GM06990 (cell line): ENCODE data around the gene SERPINF2.
"Not testable (repeated sequence)": the region's sequence is repeated elsewhere in the genome, so short reads cannot be mapped to it uniquely, and the experiment has no call there.

ENCODE experiments used
- DNase-seq: peaks from one replicate; pipeline ENCODE4 v3.0.0-alpha.2; 2011; ENCODE audit not compliant: insufficient read length; ENCODE audit errors: extremely low read depth
- H3K27me3 ChIP-seq: replicated peaks from 2 replicates; pipeline ENCODE4 v1.6.0; 2011; ENCODE audit warnings: low read length; ENCODE audit not compliant: control insufficient read depth, insufficient read depth
- H3K36me3 ChIP-seq: 2 replicates; pipeline ENCODE4 v1.5.1; 2011; ENCODE audit warnings: low read length; ENCODE audit not compliant: control insufficient read depth, insufficient read depth
- H3K4me3 ChIP-seq: replicated peaks from 2 replicates; pipeline ENCODE4 v1.5.1; 2011; ENCODE audit warnings: low read depth, mild to moderate bottlenecking, control low read depth, low read length
- CTCF ChIP-seq: IDR thresholded peaks from 2 replicates; pipeline ENCODE4 v1.5.1; 2011; ENCODE audit warnings: low read length, control low read depth, mild to moderate bottlenecking, inconsistent platforms; ENCODE audit not compliant: insufficient read depth, poor library complexity, severe bottlenecking

The SERPINF2 gene

DNA sequence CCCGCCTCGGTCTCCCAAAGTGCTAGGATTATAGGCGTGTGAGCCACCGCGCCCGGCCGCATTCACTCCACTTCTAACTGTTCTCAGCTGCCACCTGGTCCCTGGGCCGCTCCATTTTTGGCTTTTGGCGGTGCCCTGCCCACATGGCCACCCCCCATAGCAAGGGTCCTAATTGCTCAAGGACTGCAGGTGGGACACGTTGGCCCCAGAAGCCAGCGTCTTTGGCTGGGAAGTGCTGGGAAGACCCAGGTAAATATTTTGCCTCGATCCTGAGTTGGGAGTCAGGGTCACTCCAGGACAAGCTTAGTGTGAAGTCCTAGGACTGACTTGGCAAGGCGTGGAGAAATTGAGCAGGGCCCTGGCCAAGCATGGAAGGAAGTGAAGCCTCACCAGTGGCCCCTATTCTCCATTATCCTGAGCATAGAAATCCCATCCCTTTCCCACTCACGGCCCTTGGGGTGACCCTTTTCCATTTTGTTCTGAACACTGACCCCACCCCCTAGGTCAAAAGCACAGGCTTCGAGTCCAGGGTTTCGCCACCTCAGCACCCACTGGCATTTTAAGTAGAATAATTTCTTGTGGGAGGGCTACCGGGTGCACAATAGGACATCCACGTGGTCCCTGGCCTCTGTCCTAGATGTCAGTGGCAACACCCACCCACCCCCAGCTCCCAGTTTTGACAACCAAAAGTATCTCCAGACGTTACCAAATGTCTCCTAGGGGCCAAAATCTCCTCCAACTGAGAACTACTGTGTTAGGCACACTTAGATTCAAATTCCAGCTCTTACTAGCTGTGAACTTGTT, 24.1 kb upstream of the SERPINF2 start:
- no peak for TF ChIP-seq CTCF
- DNase-seq = no peak
- H3K4me3 ChIP-seq = peak overlapping the region; percentile 87

GRCh38 chr17:1720856-1721386, 21.8 kb upstream of the SERPINF2 start:
- TF ChIP-seq CTCF = peak; percentile 98
- no peak overlapping the region; the same call in 1 of the 2 replicates for H3K4me3 ChIP-seq
- no peak for DNase-seq

More for the DNA sequence above, 24.1 kb upstream of the SERPINF2 start:
- Histone ChIP-seq H3K36me3 (peaks cover 4% of the 10 kb centered on the region), H3K27me3 (no peaks in the 10 kb centered on the region)

GRCh38 chr17:1722022-1722421, 20.6 kb upstream of the SERPINF2 start:
- peak; percentile 77 for DNase-seq
- H3K27me3 ChIP-seq, H3K4me3 ChIP-seq, H3K36me3 ChIP-seq: not testable (repeated sequence)

More at GRCh38 chr17:1720856-1721386, 21.8 kb upstream of the SERPINF2 start:
- H3K36me3 ChIP-seq = no peaks in the 10 kb centered on the region
- no peaks in the 10 kb centered on the region for H3K27me3 ChIP-seq

DNA sequence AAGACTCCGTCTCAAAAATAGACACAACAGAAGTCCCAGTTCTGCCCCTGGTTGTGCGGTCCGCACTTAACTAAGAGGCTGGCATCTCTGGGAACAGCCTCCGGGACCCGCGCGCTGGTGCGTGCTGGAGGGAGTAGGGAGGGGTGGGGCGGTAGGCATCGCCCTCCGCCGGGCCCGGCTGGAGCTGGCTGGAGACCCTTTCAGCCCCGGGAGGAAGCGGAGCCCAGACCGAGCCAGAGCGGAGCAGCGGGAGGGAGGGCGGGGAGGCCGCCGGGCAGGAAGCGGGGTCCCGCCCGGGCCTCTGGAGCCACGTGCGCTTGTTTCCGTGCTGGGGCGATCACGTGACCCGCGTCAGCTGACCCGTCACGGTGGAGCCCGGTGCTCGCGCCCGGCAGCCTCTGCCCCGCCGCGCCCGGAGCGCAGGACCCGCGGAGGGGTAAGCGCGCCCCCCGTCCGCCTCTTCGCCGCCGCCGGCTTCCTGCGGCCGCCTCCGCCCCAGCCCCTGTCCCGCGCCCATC, 18.3 kb upstream of the SERPINF2 start, which contains the start of gene WDR81:
Gene WDR81, plus strand, starts transcription at position 354 of the 518 bp plus-strand sequence. CDS start 256 bp downstream, outside the sequence.
- peak; percentile 88 for DNase-seq
- H3K27me3 ChIP-seq = no peaks in the 10 kb centered on the region
- no peak for TF ChIP-seq CTCF
- peak within 1 kb of the TSS; percentile 80 for H3K4me3 ChIP-seq
- peaks cover 10% of the 10 kb centered on the region for H3K36me3 ChIP-seq

DNA sequence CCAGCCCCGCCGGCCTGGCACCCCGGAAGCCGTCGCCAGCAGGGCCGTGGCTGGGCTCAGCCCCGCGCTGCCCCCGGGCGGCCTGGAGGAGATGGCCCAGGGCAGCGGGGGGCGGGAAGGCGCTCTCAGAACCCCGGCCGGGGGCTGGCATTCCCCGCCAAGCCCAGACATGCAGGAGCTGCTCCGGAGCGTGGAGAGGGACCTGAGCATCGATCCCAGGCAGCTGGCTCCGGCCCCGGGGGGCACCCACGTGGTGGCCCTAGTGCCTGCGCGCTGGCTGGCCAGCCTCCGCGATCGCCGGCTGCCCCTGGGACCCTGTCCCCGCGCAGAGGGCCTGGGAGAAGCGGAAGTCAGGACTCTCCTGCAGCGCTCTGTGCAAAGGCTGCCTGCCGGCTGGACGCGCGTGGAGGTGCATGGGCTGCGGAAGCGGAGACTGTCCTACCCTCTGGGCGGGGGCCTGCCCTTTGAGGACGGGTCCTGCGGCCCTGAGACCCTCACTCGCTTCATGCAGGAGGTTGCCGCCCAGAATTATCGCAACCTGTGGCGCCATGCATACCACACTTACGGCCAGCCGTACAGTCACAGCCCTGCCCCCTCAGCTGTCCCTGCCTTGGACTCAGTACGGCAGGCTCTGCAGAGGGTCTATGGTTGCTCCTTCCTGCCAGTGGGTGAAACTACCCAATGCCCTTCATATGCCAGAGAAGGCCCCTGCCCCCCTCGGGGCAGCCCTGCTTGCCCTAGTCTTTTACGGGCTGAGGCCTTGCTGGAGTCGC, 17.6 kb upstream of the SERPINF2 start:
- TF ChIP-seq CTCF = peak; percentile 5
- peak; percentile 56 for DNase-seq
- H3K36me3 ChIP-seq = peaks cover 10% of the 10 kb centered on the region
- peak overlapping the region; percentile 80 for H3K4me3 ChIP-seq
- no peaks in the 10 kb centered on the region for H3K27me3 ChIP-seq
